CD4-positive, alpha-beta T cell treated with Interleukin-15 for 1 hour (primary cell): ENCODE results near the gene EFEMP2.

Experiments used
- DNase-seq: peaks from one replicate; pipeline ENCODE4 v3.0.0-alpha.2; 2020

The EFEMP2 gene

DNA sequence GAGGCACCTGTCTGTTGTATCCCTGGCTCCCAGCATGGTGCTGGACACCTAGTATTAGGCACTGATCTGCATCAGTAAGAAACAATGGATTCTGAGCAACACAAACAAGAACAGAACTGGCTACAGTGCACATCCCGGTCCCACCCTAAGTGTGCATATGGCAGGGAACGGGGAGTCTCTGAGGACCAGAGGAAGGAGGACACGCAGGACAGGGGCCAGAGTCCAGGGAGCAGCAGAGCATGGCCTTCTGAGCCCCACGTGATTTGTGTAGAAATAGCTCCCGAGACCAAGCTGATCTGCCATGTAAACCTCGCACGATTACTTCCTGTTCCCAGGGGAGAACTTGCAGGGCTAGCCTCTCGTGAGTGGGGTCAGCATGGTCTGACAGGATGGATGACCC, 51.5 kb downstream of the EFEMP2 start:
- DNase-seq = no peak

DNA sequence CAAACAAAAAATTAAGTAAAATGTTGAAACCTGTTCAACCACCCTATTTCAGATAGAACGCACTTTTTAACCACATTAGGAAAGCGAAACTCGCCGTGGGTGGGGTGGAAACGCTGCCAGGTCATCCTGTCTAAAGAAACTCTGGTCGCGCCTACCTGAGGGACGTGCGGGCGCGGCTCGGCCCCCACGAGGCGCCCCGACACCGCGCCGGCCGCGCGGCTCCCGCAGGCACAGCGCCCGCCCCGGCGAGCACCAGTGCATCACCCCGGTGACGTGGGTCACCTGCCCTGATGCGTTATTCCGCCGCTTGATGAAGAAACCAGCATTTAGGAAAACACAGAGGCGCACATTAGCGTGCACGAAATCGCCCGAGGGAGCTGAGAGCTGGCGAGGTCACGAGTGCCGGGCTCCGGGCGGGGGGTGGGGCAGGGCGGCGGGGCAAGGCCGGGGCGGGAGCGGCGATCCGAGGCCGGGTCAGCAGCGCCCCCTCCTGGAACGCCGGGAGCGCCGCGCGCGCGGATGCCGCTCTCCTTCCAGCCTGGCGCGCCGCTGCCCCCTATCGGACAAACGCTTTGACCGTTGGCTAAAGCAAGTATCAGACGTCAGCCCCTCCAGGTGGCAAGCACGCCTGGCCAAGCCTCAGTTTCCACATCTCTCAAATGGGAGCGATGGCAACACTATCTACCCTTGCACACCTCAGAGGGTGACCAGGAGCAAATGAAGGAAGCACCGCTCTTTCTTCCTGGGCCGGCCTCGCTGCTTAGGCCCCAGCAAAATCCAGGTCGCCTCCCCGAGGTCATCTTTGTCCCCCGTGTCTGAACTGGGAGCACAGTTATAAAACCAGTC, 54.5 kb downstream of the EFEMP2 start:
- DNase-seq = peak; percentile 88

DNA sequence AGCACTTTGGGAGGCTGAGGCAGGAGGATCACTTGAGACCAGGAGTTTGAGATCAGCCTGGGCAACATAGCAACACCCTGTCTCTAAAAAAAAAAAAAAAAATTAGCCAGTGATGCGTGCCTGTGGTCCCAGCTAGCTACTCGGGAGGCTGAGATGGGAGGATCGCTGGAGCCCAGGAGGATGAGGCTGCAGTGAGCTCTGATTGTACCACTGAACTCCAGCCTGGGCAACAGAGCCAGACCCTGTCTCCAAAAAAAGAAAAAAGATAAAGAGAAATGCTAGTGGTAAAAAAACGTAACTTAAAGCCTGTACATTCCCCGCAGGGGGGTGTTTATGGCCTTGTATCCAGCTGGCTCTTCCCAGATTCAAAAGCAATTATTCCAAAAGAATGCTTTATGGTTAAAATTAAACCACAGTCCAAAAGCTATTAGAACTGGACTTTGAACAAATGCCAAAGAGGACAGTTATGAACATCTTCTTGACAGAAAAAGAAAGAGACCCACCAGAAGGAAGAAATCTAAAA, 55.2 kb downstream of the EFEMP2 start:
- no peak for DNase-seq

DNA sequence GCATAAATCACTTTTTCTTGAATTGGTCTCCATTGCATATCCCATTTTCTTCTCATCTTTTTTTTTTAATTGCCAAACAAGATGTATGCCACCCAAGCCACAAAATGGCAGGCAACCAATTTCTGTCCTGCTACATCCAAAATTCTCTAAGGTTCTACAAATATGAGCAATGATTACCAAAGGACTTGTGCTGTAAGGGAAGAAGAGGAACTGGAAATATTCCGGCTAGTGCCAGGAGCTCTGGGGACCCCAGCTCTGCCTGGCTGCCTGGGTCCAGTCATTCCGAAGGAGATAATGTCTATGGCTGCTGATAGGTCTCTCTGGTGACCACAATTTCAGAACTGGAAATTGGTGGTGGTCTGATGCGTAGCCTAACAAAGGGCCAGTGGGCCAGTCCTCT, 55.9 kb downstream of the EFEMP2 start:
- DNase-seq = no peak
